C4-2B (cell line): ENCODE data around the gene PDCD10.

ENCODE experiments used
- ZFX ChIP-seq: fragments of 450-650 bp; IDR thresholded peaks from 2 replicates; pipeline ENCODE4 v1.6.1; 2017
- TF ChIP-seq, protein P1 (sequence below): fragments of 450-650 bp; conservative IDR thresholded peaks from 2 replicates; pipeline ENCODE4 v1.5.1; 2017; ENCODE audit warnings: mild to moderate bottlenecking

DNA sequence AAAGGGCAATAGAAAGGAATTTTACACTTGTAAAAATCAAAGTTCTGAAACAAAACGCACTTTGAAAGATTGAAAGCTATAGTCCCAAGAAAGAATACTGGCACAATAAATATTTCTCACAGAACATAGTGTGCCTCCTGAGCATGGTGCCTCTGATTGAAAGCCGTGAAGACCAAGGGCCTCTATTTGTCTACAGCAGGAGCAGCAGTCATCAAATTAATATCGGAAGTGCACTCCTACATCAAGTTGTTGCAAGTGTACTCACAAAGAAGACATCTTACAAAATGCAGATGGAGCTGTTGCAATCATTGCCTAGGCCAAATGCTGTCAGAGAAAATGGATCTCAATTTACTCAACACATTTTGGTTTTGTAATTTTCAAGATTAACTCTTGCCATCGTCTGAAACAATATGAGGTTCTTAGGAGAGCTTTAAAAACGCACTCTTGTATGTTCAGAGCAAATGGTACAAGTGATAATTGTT lies 71.7 kb downstream of the PDCD10 start:
- TF ChIP-seq, protein P1, sequence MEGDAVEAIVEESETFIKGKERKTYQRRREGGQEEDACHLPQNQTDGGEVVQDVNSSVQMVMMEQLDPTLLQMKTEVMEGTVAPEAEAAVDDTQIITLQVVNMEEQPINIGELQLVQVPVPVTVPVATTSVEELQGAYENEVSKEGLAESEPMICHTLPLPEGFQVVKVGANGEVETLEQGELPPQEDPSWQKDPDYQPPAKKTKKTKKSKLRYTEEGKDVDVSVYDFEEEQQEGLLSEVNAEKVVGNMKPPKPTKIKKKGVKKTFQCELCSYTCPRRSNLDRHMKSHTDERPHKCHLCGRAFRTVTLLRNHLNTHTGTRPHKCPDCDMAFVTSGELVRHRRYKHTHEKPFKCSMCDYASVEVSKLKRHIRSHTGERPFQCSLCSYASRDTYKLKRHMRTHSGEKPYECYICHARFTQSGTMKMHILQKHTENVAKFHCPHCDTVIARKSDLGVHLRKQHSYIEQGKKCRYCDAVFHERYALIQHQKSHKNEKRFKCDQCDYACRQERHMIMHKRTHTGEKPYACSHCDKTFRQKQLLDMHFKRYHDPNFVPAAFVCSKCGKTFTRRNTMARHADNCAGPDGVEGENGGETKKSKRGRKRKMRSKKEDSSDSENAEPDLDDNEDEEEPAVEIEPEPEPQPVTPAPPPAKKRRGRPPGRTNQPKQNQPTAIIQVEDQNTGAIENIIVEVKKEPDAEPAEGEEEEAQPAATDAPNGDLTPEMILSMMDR, result no peak
- no peak for TF ChIP-seq ZFX
